SK-N-SH treated with all-trans-retinoic acid at 6 μM for 48 hours (cell line): ENCODE data around the gene FCRLB.
"Not testable (repeated sequence)": the region's sequence is repeated elsewhere in the genome, so short reads cannot be mapped to it uniquely, and the experiment has no call there.

Experiments
- ARNTL ChIP-seq: fragments of 450-650 bp; formaldehyde crosslinking; IDR thresholded peaks from 2 replicates; pipeline ENCODE4 v1.5.0; 2020; ENCODE audit warnings: low read depth, mild to moderate bottlenecking, moderate library complexity, borderline replicate concordance
- ZNF565 ChIP-seq: fragments of 450-650 bp; formaldehyde crosslinking; conservative IDR thresholded peaks from 2 replicates; pipeline ENCODE4 v1.5.0; 2020; ENCODE audit warnings: low read depth, mild to moderate bottlenecking, moderate library complexity

DNA sequence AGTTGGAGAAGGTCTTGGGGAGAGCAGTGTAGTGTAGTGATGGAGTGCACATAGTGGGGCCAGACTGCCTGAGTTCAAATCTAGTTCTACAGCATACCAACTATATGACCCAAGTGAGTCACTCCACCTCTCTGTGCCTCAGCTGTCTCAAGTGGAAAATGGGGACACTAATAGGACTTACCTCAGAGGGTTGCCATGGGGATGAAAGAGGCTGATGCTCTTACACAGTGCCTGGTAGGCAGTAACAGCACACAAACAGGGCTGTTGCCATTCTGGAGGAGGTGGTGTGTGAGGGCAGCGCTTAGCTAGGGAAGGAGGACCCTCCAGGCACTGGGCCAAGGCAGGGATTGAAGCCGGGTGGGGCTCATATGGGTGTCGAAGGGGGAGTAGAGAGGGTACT lies 46.9 kb upstream of the FCRLB start:
- TF ChIP-seq ZNF565; ARNTL (CRISPR knock-in tag): not testable (repeated sequence)
